Measurements from ENCODE around the gene STAT2.

Gene STAT2

DNA sequence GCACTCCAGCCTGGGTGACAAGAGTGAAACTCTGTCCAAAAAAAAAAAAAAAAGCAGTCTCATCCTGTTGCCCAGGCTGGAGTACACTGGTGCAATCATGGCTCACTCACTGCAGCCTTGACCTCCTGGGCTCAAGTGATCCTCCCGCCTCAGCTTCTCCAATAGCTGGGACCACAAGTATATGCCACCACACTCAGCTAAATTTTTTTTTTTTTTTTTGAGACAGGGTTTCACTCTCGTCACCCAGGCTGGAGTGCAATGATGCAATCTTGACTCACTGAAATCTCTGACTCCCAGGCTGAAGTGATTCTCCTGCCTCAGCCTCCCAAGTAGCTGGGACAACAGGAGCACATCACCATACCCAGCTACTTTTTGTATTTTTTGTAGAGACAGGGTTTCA lies 38.9 kb downstream of the STAT2 start:
- TF ChIP-seq POLR2AphosphoS5 (IDR thresholded peaks at IDR 0.05; ENCODE audit: low read depth, low read length) (no peak), TAF1 (IDR thresholded peaks at IDR 0.05; ENCODE audit: borderline replicate concordance, low read depth, low read length) (no peak), POLR2A (IDR thresholded peaks at IDR 0.05; ENCODE audit: low read depth, low read length) (no peak)
- DNase-seq (ENCODE audit: insufficient read length): no peak
- no peak for FAIRE-seq

GRCh38 chr12:56317675-56318074 lies 42.2 kb downstream of the STAT2 start:
- TF ChIP-seq TAF1 (IDR thresholded peaks at IDR 0.05; ENCODE audit: borderline replicate concordance, low read depth, low read length) (no peak), POLR2A (IDR thresholded peaks at IDR 0.05; ENCODE audit: low read depth, low read length) (no peak), POLR2AphosphoS5 (IDR thresholded peaks at IDR 0.05; ENCODE audit: low read depth, low read length) (no peak)
- no peak for FAIRE-seq

GRCh38 chr12:56315622-56316473 lies 44.1 kb downstream of the STAT2 start, which contains the start of gene CNPY2:
CNPY2 (minus strand) TSS chr12:56315988; CDS start chr12:56315217, 771 bp downstream.
- DNase-seq (ENCODE audit: insufficient read length) (peak; percentile 95), FAIRE-seq (peak; percentile 98)
- TF ChIP-seq TAF1 (IDR thresholded peaks at IDR 0.05; ENCODE audit: borderline replicate concordance, low read depth, low read length) (peak; percentile 89), POLR2A (IDR thresholded peaks at IDR 0.05; ENCODE audit: low read depth, low read length) (peak; percentile 93), POLR2AphosphoS5 (IDR thresholded peaks at IDR 0.05; ENCODE audit: low read depth, low read length) (peak; percentile 87)

More at GRCh38 chr12:56317675-56318074, 42.2 kb downstream of the STAT2 start:
- no peak for DNase-seq (ENCODE audit: insufficient read length)

DNA sequence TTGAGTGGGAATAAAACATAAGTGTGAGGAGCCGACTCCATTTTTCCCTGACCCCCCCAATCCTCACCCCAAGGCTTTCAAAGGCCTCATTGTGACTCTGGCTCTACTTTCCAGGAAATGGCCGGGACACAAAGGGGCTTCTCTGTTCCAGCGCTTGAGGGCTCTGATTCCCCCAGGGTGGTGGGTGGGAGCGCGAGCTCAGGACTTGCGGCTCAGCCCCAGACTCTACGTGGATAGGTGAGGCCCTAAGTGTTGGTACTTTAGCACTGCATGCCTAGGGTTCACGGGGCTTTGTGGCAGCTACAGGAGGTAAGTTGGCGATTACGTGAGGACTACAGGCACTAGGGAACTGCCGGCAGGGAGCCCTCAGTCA lies 44.7 kb downstream of the STAT2 start:
- DNase-seq (ENCODE audit: insufficient read length) (no peak), FAIRE-seq (no peak)

DNA sequence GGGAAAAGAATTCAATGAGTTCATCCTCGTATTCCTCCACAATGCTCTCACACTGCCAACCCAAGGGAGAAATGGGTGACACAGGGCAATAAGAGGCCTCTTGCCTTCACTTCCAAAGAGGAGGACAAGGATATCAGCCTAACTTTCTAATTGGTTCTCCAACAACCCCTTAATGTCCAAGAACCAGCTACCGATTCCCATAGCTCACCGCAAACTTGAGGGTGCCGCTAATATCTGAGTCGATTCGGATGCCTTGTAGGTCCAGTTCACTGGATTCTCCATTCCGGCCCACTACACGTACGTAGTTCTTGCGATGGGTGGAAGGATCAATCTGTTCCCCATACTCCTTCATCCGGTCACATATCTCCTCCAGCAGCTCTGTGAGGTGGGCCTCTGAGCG lies 48.9 kb downstream of the STAT2 start:
- FAIRE-seq (no peak), DNase-seq (ENCODE audit: insufficient read length) (no peak)
- no peak for TF ChIP-seq POLR2A (IDR thresholded peaks at IDR 0.05; ENCODE audit: low read depth, low read length)
- no peak for TF ChIP-seq POLR2AphosphoS5 (IDR thresholded peaks at IDR 0.05; ENCODE audit: low read depth, low read length)

More for the DNA sequence above, 44.7 kb downstream of the STAT2 start:
- TF ChIP-seq POLR2A (IDR thresholded peaks at IDR 0.05; ENCODE audit: low read depth, low read length): no peak
- no peak for TF ChIP-seq TAF1 (IDR thresholded peaks at IDR 0.05; ENCODE audit: borderline replicate concordance, low read depth, low read length)

DNA sequence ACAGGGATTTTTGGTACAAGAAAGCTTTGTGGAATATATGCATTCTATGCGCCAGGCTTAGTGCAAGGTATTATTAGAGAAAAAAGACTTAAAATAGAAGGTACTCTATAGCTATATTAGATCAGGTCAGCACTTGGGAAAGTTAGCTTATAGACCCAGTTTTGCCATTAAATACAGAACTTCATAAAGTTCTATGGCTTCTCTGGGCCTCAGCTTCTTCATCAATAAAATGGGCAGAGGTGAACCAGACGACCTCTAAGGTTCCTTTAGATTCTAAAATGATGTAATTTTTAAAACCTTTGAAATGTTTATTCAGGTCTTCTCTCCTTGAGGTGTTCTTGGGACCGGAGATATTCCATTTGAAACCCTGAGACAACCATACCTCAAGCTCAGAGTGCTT lies 51.2 kb downstream of the STAT2 start:
- FAIRE-seq: no peak
- TF ChIP-seq TAF1 (IDR thresholded peaks at IDR 0.05; ENCODE audit: borderline replicate concordance, low read depth, low read length) (no peak), POLR2A (IDR thresholded peaks at IDR 0.05; ENCODE audit: low read depth, low read length) (no peak), POLR2AphosphoS5 (IDR thresholded peaks at IDR 0.05; ENCODE audit: low read depth, low read length) (no peak)
- DNase-seq (ENCODE audit: insufficient read length): no peak

DNA sequence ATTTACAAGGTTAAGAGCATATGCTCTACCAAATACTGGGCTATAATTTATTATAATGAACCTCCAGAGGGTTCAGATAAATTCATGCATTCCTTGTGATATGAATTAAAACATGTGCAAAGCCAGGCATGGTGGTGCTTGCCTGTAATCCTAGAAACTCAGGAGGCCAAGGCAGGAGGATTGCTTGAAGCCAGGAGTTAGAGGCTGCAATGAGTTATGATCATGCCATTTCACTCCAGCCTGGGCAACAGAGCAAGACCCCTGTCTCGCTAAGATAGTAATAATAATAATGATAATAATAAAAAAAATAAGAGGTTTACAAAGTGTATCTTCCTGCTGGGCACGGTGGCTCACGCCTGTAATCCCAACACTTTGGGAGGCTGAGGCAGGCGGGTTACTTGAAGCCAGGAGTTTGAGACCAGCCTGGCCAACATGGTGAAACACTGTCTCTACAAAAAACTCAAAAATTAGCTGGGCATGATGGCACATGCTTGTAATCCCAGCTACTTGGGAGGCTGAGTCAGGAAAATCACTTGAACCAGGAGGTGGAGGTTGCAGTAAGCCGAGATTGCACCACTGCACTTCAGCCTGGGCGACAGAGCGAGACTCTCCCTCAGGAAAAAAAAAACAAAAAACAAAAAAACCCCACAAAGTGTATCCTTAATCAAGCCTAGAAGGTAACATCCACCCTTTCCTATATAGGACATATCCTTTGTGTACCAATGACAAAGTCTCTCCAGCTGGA lies 52.5 kb downstream of the STAT2 start:
- no peak for FAIRE-seq

DNA sequence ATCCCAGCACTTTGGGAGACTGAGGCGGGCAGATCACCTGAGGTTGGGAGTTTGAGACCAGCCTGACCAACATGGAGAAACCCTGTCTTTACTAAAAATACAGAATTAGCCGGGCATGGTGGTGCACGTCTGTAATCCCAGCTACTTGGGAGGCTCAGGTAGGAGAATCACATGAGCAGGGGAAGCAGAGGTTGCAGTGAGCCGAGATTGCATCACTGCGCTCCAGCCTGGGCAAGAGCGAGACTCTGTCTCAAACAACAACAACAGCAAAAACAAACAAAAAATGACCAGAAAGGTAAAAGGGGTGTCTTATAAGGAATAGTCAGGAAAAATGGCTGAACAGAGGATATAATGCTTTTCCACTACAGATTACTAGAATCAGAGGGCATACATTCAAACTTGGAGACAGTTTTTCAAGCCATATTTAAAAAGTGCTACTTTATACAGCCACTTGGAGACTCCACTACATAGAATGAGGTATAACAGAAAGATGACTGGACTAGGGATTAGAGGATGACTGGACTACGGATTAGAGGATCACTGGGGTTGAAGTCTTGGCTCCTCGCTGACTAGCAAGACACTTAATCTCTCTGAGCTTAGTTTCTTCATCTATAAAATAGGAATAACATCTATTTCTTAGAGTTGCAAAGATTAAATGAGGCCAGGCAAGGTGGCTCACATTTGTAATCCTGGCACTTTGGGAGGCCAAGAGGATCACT lies 54.9 kb downstream of the STAT2 start:
- FAIRE-seq: no peak
- TF ChIP-seq POLR2AphosphoS5 (IDR thresholded peaks at IDR 0.05; ENCODE audit: low read depth, low read length): no peak
- no peak for TF ChIP-seq POLR2A (IDR thresholded peaks at IDR 0.05; ENCODE audit: low read depth, low read length)
- no peak for TF ChIP-seq TAF1 (IDR thresholded peaks at IDR 0.05; ENCODE audit: borderline replicate concordance, low read depth, low read length)
- no peak for DNase-seq (ENCODE audit: insufficient read length)

More for the DNA sequence above, 52.5 kb downstream of the STAT2 start:
- DNase-seq (ENCODE audit: insufficient read length): no peak
- TF ChIP-seq TAF1 (IDR thresholded peaks at IDR 0.05; ENCODE audit: borderline replicate concordance, low read depth, low read length): no peak
- TF ChIP-seq POLR2AphosphoS5 (IDR thresholded peaks at IDR 0.05; ENCODE audit: low read depth, low read length): no peak
- no peak for TF ChIP-seq POLR2A (IDR thresholded peaks at IDR 0.05; ENCODE audit: low read depth, low read length)

GRCh38 chr12:56304276-56304675 lies 55.6 kb downstream of the STAT2 start:
- no peak for TF ChIP-seq POLR2AphosphoS5 (IDR thresholded peaks at IDR 0.05; ENCODE audit: low read depth, low read length)
- TF ChIP-seq POLR2A (IDR thresholded peaks at IDR 0.05; ENCODE audit: low read depth, low read length): no peak
- TF ChIP-seq TAF1 (IDR thresholded peaks at IDR 0.05; ENCODE audit: borderline replicate concordance, low read depth, low read length): no peak
- FAIRE-seq (no peak), DNase-seq (ENCODE audit: insufficient read length) (no peak)

DNA sequence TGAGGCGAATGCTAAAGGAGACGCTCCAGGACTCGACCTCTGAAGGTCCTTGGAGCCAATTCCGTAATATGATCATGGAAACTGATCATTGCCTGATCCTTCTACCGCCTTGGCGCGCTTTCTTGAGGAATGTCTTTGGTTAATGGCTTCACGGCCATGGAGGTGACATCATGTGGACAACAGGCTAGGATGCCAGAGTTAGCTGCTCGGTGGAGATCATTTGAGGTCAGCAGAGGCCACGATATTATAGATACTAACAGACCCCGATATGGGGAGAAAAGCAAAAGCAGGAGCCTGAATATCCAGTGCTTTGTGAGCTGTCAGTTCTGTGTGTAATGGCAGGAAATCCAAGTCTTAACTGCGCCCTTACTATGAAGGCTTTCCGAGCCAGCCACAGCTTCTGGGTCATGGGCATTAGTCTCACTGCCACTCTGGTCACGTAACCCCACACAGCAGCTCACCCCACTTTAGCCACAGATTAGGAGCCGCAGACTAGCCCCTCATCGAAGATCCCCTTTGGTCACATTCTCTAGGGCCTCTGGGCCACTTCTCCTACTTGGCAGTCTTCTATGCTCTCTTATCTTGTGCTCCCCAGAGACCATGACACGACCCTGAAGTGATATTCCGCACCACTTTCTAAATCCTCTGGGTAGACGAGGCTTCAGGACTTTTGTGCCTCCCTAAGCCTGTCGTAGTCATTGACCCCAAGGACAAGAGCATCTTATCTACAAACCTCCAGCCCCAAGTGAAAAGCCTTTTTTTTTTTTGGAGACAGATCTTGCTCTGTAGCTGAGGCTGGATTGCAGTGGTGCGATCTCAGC lies 59.1 kb downstream of the STAT2 start:
- DNase-seq (ENCODE audit: insufficient read length) (no peak), FAIRE-seq (no peak)
- TF ChIP-seq TAF1 (IDR thresholded peaks at IDR 0.05; ENCODE audit: borderline replicate concordance, low read depth, low read length) (no peak), POLR2A (IDR thresholded peaks at IDR 0.05; ENCODE audit: low read depth, low read length) (no peak), POLR2AphosphoS5 (IDR thresholded peaks at IDR 0.05; ENCODE audit: low read depth, low read length) (no peak; the same call in 1 of the 2 replicates)

Data from GM12892 (cell line).